GM21367 (cell line): Measurements from ENCODE around the gene MORC4.
"Not testable (repeated sequence)": the region's sequence is repeated elsewhere in the genome, so short reads cannot be mapped to it uniquely, and the experiment has no call there.

Experiments used
- ATAC-seq: cut with Tn5 transposase; IDR thresholded peaks from one replicate; pipeline ENCODE4 v1.9.1; 2021; ENCODE audit not compliant: unreplicated experiment

MORC4 gene

DNA sequence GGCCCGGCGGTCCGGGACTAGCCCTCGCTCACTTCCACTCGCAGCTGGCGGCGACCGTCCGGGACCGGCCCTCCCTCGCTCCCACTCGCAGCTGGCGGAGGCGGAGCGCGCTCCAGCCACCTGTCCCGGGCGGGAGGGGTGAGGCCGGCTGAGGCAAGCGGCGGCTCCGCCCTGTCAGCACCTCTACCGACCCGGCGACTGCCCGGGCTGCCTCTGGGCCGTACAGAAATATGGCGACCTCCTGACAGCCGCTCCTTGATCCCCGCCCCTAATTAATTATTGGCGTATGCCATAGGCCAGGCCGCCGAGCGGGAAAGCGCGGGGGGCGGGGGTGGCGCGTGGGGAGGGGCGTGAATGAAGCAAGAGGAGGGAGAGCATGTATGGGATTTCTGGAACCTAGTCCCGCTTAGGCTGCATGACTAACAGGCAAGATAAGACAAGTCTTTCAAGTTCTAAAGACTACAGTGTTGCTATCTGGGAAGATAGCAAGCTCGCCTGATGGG, at the start of gene MORC4:
TSS of gene MORC4 (minus strand) at position 200 of the 503 bp plus-strand sequence. CDS start 243 bp downstream, outside the sequence.
- peak; percentile 86 for ATAC-seq

DNA sequence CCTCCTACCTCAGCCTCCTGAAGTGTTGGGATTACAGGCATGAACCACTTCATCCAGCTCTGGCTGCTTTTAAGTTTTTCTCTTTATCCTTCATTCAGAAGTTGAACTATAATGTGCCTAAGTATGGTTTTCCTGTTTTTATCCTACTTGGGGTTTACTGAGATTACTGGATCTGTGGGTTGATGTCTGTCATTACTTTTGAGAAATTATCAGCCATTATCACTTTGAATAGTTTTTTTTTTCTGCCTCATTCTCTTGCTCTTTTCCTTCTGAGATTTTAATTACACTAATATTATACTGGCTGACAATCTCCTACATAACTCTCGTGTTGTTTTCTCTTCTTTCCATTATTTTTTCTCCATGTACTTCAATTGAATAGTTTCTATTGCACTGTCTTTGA, 47.6 kb upstream of the MORC4 start:
- no peak for ATAC-seq

DNA sequence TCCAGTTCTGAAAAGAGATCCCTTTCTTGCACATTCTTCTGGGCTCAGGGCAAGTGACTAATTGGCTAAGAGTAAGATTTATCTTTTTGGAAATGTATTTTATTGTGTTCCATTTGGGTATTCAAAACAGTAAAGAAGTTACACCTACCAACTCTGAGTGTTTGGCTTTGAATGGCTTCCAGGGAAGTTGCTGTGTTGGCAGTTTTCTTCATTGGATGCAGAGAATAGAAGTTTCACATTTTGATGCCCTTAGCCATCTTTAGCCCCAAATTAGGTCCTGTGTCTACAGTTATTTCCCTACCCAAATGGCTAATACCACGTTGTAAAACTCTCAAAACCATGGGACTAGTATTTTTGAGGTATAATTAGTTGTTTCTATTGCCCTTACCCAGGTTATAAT, 29.7 kb upstream of the MORC4 start:
- no peak for ATAC-seq

DNA sequence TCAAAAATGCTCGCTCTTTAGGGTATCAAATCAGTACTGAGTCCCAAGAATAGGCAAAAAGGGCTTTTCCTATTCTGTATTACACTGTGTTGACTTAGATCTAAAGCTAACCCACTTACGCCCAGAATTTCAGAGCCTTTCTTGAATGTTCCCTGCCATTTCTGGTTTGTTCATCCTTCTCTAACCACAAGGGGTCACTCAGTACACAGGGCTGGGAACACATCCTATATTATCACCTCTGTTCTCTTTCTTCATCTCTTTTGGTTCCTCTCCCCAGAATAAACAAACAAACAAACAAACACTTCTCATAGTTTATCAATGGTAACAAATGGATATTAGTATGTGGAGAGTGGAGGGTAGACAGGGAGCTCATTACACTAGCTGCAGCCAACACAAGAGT, 25.5 kb upstream of the MORC4 start:
- ATAC-seq: no peak

DNA sequence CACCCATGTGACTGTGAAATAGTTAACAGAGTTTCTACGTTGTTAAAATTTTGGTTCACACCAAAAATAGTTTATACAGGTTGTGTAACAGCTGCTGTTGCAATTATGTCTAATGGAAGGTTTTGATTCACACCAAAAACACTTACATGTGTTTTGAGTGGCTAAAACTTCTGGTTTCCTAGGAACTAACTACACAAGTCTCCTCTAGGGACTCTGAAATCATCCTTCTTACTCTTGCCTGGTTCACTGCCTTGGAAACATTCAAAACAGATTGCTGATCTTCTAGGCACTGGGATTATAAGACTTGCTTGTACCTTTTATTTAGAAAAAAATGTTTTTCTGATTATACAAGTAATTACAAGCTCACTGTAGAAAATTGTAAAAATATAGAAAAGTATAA, 14.9 kb upstream of the MORC4 start:
- ATAC-seq: no peak

DNA sequence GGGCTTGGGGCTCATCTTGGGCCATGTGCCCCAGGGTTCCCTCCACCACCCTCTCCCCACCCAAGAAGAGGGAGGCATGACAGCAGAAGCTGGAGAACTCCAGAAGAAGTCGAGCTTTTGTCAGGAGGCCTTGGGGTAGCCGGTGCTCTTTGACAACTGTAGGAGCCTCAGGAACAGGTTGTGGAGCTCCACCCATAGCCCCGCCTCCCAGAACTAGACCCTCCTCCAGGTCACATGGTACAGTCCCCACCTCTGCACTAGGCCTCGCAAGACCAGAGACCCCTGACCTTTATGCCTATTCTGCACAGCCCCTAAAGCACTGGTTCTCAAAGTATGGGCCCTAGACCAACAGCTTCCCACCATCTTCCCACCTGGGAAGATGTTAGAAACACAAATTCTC, 8.0 kb upstream of the MORC4 start:
- ATAC-seq: no peak

DNA sequence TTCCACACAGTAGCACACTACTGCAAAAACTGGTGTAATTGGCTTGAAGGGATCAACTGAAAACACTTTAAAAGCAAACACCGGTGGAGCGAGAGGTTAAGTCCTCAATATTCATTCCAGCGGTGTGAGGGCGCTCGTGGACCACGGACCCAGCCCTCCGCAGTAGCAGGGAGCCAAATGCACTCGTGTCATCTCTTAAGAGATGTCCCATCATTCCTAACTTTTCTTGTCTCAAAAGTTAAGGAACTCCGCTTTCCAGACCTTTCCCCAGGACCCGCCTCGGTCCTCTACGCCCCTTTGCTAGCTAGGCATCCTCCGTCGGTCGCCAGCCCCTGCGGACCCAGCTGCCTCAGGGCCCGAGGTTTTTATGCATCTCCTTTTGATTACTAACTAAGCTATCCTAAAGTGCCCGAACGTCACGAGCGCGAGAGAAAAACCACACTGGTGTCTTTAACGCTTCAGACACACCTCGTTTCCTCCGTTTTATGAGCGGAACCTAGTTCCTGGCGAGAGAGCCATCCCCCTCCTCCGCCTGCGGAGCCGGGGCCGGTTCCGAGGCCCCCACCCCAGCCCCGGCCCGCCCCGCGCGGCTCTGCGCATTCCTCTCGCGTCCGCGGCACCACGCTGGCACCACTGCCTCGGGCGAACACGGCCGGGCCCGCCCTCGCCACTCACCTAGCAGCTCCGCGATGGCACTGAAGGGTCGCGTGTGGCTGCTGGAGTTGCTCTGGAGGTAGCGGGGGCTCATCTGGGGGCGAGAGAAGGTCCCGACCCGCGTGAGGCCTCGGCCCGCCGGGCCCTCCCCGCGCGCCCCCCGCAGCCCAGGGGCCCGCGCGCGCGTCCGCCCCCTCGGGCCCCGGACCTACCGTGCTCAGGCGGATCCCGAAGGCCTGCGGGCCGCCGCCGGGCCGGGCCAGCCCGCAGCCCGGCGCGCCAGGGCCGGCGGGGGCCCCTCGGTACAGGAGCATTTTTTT, 723 bp downstream of the MORC4 start:
- ATAC-seq: peak; percentile 55

DNA sequence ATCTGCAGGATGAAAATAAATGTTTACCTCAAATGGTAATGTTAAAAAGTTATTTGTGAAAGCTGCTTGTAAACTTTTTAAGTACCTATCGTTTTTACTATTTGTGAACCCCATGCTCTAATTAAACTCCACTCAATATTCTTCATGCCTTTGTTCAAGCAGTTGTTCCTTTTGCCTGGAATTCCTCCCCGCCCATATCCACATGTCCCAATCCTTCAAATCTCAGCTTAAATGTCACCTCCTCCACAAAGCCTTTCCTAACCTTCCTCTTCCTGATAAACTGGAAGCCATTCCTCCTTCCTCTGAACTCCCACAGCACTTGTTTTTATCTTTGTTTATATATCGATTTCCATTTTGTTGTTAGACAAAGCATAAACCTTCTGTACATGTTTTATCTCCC, 2.4 kb downstream of the MORC4 start:
- ATAC-seq: no peak

DNA sequence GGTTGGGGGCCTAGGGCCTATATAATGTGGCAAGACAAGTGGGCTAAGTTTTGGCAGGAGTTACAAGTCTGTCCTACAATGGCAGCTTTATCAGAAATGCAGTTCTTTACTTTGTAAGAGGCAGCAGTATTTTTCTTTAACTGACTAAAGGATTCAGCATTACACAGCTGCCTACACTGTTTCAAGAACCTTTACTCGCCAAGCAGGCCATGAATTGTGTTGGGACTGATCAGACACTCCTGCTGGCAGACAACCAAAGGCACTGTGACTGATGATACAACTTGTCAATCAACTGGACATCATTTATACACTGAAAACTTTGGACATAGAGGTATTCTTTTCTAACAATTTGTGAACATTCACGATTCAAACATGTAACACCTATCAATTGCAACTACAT, 4.3 kb downstream of the MORC4 start:
- ATAC-seq: no peak

DNA sequence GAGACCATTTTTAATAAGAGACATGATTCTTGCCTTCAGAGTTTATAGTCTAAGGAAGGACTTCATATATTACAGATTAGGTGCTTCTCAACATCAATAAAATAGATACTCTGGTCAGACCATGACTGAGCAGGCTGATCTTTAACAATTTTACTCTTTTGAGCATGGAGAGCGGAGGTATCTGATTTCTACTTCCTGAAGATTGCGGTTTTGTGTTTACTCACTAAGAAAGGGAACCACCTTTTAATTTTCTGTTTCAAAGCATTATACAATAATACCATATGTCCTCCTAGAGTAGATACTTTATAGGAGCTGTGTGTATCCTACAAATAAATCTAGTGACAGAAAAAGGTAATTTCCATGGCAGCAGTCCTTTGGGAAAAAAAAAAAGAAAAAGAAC, 12.5 kb downstream of the MORC4 start:
- ATAC-seq: no peak

DNA sequence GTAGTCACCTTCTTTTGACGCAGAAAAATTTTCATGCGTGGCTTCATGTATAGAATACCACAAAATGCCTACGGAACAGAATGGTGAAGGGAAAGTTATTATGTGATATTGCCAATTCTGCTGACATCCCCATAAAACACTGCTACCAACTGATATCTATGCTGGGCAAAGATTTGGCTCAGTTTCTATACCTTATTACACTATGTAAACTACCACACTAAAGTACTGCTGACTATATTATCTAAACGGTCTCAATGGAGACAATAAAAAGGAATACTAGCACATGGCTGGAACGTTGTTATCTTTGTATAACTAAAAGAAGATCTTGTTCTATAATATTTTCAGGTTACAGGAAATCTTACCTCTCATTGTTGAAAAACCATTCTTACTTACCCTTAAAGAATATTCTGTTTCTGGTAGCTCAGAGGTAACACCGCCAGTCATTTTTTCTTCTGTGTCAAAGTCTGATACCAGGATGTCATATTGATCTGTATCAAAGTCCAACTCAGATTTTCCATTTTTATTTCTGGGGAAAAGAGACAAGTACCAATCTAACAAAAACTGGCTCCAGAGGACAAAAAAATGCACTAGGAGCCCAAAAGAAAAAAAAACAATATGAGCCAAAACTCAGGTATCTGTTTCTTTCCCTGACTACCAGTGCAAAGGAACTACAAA, 18.9 kb downstream of the MORC4 start:
- ATAC-seq: no peak

DNA sequence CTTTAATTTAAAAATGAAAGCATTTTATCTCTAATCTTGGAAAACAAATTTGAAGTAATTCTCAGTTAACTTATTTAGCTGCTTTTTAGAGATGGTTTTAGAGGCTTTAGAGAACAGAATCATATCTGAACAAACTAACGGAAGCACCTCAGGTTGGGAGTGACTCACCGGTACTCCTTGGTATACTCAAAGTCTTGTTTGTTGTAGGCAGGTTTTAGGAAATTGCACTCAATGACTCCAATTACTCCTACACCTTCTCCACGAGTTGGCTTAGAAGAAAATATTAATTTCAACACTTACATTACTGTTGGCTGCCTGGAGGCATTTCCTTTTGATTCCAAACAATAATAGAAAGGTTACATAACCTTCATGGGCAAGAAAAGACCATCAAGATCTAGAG, 23.6 kb downstream of the MORC4 start:
- ATAC-seq: no peak

DNA sequence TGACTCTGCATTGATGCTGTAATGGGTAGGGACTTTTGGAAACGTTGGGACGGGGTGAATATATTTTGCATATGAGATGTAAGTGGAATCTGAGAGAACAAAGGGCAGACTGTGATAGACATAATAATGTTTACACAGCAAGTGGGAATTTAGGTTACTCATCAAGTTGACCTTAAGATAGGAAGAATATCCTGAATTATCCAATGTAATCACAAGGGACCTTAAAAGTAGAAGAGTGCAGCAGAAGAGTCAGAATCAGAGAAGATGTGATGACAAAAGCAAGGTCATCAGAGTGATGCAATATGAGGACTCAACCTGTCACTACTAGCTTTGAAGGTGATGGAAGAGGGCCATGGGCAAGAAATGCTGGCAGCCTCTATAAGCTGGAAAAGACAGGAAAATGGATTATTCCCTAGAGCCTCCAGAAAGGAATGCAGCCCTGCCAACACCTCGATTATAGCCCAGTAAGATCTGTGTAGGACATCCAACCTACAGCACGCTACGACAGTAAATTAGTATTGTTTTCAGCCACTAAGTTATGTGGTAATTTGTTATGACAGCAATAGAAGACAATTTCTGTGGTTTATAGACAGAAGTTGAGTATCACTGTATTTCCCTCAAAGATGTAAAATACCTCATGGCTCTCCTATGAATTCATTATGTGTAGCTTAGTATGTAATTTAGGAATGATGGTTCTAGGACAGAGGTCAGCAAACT, 26.4 kb downstream of the MORC4 start:
- ATAC-seq: no peak

DNA sequence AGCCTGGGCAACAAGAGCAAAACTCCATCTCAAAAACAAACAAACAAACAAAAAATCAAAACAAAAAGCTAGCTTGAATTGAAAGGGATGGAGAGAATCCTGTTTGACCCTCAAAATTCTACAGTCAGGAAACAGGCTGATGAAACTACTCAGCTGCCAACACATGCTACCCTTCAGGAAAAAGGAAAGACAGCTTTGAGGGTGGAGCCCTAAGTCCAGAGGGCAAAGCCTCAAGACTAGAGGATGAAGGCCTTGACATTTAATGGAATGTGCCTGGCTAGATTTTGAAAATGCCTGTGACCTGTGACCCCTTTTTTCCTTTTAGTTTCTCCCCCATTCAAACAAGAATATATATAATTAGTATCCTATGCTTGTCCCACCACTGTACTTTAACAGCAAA, 27.1 kb downstream of the MORC4 start:
- no peak for ATAC-seq

DNA sequence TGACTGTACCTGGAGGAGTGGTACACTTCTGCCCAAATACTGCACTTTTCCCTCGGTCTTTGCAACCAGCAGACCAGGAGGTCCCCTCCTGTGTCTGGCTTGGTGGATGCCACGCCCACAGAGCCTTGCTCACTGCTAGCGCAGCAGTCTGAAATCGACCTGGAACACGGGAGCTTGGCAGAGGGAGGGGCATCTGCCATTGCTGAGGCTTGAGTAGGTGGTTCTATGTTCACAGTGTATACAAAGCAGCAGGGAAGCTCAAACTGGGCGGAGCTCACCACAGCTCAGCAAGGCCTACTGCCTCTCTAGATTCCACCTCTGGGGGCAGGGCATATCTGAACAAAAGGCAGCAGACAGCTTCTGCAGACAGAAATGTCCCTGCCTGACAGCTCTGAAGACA, 33.5 kb downstream of the MORC4 start:
- not testable (repeated sequence) for ATAC-seq

DNA sequence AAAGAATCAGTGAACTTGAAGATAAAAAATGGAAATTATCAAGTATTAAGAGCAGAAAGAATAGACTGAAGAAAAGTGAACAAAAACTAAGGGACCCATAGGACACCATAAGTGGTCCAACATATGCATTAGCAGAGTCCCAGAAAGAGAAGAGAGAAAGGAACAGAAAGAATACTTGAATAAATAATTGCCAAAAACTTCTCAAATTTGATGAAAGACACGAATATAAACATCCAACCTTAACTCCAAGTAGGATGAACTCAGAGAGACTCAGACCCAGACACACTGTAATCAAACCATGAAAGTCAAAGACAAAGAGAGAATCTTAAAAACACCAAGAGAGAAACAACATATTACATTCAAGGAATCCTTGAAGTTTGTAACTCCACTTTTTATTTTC, 35.7 kb downstream of the MORC4 start:
- no peak for ATAC-seq

DNA sequence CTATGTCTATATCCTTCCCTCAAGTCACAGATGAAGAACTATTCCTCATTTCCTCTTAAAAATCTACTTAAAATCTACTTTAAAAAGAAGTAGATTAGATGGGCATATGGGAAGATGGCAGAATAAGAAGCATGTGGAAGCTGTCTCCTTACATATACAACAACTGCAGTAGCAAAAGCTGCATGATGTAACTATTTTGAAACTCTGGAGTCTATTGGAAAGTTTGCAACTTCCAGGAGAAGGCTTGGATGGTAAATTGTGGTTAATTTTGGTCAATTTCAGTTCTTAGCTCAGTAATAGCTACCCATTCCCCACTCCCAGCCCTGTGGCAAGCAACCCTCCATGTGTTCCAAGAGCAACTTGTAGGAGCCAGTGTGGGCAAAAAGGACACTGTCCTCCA, 36.9 kb downstream of the MORC4 start:
- ATAC-seq: no peak

DNA sequence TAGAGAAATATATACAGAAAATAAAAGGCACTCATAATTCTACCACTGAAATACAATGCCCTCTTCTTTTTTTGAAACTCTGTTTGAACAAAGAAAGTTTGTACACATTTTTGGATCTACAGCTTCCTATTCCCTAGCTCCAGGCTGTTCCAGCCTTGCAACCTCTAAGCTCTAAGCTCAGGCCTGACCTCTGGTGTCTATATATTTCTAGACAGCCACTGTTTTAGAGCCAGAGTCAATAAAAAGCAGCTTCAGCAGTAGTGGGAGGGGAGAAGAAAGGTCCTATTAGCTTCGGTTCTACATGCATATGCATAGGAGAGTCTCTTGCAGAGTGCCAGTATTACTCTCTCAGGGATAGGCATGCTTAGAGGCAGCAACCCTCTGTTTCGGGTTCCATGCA, 40.1 kb downstream of the MORC4 start:
- no peak for ATAC-seq

DNA sequence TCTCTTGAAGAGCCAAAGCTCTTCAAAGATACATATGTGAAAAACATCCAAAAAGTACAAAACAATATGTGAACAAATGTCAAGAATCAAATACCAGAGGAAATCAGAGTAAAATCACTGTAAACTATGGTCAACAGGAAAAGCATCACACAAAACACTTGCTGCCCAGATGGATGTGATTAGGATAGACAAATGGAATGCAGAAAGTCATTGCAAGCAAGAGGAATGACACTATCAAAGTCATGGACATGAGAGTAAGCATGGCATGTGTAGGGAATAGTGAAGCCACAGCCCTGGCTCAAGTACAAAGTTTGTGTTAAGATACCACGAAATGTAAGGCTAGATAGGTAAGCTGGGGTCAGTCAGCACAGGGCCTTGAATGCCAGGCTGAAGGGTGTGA, 42.2 kb downstream of the MORC4 start:
- ATAC-seq: no peak

DNA sequence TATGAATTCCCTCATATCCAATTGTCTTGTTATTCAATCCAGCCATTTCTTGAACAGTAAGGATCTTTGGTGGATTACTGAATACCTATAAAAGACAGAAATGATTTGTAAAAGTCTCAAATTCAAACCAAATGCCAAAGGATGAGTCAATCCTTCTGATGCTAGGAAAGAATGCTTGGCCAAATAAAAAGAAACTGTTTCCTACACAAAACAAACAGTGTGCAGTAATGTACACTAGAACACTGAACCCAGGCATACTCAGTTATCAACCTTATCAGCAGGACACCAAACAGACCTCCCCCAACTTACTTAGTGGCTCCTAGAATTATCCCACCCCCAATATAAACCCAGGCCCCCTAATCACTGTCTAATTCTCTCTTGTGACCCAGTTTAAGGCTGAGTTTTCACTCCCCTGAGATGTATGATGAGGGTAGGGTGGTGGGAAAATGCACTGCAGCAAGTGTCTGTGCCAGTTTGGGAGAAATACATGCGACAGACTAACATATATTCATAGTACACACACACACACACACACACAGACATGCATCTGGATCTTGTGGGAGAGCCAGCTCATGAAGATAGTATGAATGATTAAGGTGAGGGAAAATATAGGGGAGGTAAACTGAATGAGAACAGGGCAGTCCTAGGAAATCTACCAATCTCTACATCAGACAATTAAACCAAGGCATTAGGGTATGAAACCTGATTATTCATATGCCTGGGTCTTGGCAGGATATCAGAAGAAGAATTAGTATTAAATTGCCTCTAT, 44.8 kb downstream of the MORC4 start:
- no peak for ATAC-seq

DNA sequence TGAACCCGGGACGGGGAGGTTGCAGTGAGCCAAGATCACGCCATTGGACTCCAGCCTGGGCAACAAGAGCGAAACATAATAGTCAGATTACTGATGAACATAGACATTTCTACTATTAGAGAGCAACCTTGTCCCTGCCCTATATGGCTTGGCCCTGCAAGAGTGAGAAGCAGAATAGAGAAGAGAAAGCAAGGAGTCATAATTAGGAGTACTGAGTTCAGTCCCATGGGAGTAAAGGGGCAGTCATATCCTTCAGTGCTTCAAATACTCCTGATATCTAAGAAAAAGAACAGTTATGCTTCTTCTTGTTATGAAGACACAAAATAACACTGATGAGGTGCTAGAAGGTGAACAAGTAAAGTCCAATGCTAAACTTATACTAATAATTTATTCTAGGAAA, 46.0 kb downstream of the MORC4 start:
- no peak for ATAC-seq
